Lower leg skin (tissue), 3 donors: ENCODE data around the gene BBLN.

Experiments used
- POLR2A ChIP-seq, 2 donors: fragments of 450-650 bp; IDR thresholded peaks; one replicate each; pipeline ENCODE4 v1.6.1; 2016 to 2017; ENCODE audit warnings: antibody characterized with exemption in 2 of 2, mild to moderate bottlenecking in 1 of 2, moderate library complexity in 1 of 2
- TF ChIP-seq, protein P1 (sequence below), 3 donors: fragments of 450-650 bp; IDR thresholded peaks; one replicate each; pipeline ENCODE4 v1.5.1; 2016; ENCODE audit warnings: antibody characterized with exemption in 3 of 3, mild to moderate bottlenecking in 3 of 3, moderate library complexity in 2 of 3

DNA sequence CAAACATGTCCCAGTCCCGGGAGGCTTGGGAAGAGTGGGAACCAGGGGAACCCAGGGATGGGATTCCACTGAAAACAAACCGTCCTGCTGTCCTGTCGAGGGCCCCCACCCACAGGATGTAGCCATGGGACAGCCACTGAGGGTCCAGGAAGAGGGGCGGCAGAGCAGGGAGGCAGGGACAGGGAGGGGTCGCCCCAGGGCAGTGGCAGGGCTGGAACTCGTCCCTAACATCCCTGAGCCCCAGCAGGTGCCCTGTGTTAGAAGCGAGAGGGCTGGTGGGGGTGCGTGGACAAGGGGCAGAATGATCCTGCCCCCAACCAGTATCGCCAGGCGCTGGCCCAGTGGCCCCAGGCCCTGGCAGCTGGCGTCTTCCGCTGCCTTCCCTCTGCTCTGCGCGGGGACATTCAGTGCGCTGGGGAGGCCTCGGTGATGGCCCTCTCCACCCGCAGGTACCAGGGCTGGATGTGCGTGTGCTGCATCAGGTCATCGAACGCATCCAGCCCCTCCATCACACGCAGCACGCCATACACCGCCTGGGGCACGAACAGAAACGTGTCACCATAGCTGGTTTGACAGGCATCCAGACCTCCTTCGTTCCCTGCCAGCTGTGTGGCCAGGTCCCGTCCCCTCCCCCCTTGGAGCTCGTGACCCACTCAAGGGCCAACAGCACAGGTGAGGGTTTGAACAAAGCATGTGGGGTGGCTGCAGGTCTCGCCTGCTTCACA lies 39.2 kb upstream of the BBLN start:
- TF ChIP-seq, protein P1, sequence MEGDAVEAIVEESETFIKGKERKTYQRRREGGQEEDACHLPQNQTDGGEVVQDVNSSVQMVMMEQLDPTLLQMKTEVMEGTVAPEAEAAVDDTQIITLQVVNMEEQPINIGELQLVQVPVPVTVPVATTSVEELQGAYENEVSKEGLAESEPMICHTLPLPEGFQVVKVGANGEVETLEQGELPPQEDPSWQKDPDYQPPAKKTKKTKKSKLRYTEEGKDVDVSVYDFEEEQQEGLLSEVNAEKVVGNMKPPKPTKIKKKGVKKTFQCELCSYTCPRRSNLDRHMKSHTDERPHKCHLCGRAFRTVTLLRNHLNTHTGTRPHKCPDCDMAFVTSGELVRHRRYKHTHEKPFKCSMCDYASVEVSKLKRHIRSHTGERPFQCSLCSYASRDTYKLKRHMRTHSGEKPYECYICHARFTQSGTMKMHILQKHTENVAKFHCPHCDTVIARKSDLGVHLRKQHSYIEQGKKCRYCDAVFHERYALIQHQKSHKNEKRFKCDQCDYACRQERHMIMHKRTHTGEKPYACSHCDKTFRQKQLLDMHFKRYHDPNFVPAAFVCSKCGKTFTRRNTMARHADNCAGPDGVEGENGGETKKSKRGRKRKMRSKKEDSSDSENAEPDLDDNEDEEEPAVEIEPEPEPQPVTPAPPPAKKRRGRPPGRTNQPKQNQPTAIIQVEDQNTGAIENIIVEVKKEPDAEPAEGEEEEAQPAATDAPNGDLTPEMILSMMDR (IDR thresholded peaks at IDR 0.05) = no peak
- no peak for TF ChIP-seq POLR2A (IDR thresholded peaks at IDR 0.05)
